ENCODE results near the gene ALDH1A2.

The ALDH1A2 gene

DNA sequence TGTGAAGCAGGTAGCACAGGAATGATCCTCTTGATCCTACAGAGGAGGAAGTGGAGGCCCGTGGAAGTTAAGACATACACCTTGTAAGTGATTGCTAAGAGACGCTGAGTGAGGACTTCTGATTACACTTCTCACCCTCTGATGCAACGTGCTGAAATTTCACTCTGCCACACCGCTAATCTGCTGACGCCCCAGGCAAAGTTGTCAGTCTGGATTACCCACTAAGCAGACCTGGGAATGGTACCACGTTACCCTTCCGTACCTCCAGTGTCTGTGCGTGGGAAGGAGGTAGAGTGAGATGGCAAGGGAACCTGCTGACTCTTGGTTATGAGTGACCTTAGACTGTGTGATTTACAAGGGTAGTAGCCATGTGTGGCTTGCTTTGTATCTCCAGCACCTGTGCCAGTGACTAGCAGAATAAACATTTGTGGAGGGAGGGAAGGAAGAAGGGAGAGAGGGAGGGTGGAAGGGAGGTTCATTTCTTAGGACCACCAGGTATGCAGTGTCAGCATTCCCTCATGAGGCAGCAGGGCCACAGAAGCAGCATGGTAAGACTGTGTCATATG is 115.0 kb downstream of the ALDH1A2 start:
- H3K4me3 ChIP-seq (ENCODE audit: low read depth, low read length), result no peak overlapping the region
- no peak for TF ChIP-seq CTCF (IDR thresholded peaks at IDR 0.05; ENCODE audit: borderline replicate concordance, insufficient read depth, low read depth, low read length)

- H3K4me3 ChIP-seq (ENCODE audit: low read depth, low read length), result no peak overlapping the region
- TF ChIP-seq CTCF (IDR thresholded peaks at IDR 0.05; ENCODE audit: borderline replicate concordance, insufficient read depth, low read depth, low read length), result no peak
These were observed 116.1 kb downstream of the ALDH1A2 start for GRCh38 chr15:57949374-57949943.

- H3K4me3 ChIP-seq (ENCODE audit: low read depth, low read length), result no peak overlapping the region
- no peak for TF ChIP-seq CTCF (IDR thresholded peaks at IDR 0.05; ENCODE audit: borderline replicate concordance, insufficient read depth, low read depth, low read length)
These were observed 116.9 kb downstream of the ALDH1A2 start for GRCh38 chr15:57948351-57949289.

GRCh38 chr15:57947781-57948180 is 117.7 kb downstream of the ALDH1A2 start:
- TF ChIP-seq CTCF (IDR thresholded peaks at IDR 0.05; ENCODE audit: borderline replicate concordance, insufficient read depth, low read depth, low read length), result no peak

DNA sequence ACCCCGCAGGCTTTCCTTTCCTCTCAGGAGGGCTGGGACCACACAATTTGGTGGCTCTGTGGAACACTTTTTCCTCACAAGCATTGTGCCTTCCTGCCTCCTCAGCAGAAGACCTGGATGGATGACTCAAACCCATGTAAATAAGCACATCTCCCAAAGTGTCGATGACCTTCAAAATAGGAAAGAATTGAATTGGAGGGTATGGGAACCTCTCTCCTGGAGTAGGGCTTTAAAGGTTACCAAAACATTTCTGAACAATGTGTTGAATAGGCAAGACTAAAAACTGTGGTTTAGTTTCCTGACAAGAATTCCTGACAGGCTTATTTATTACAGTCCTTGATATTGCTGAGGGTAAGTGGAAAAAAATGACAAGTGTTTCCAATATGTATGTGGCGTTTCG is 118.2 kb downstream of the ALDH1A2 start:
- TF ChIP-seq CTCF (IDR thresholded peaks at IDR 0.05; ENCODE audit: borderline replicate concordance, insufficient read depth, low read depth, low read length), result no peak
- no peak overlapping the region for H3K4me3 ChIP-seq (ENCODE audit: low read depth, low read length)

More at GRCh38 chr15:57947781-57948180, 117.7 kb downstream of the ALDH1A2 start:
- H3K4me3 ChIP-seq (ENCODE audit: low read depth, low read length), result no peak overlapping the region

DNA sequence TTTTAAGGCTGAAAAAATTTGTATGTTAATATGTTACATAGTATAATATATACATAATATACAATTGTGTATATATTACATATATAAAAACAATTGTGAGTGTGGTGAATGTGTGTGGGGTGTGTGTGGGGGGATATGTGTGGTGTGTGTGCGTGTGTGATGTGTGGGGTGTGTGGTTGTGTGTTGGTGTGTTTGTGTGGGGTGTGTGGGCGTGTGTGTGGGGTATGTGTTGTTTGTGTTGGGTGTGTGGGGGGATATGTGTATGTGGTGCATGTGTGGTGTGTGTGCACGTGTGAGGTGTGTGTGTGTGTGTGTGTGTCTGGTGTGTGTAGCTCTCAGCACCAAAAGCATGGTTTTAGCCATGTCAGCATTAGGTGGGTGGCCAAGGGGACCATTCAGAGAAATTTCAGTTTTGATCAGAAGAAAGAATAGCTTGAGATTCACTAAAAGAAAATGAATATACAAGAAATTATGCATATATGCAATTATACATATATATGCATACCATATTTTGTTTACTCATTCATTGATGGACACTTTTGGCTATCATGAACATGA is 118.9 kb downstream of the ALDH1A2 start:
- no peak overlapping the region for H3K4me3 ChIP-seq (ENCODE audit: low read depth, low read length)
- no peak for TF ChIP-seq CTCF (IDR thresholded peaks at IDR 0.05; ENCODE audit: borderline replicate concordance, insufficient read depth, low read depth, low read length)

All from GM12875 (cell line).